IPS DF 6.9 (cell line): ENCODE results near the gene SDHB.

Experiments used
- DNase-seq: peaks from one replicate; pipeline ENCODE4 v3.0.0-alpha.2; 2013; ENCODE audit warnings: low read depth, low spot score
- H3K27ac ChIP-seq: one replicate; pipeline ENCODE4 v1.5.1; 2013; ENCODE audit warnings: low read length, control low read depth
- H3K27me3 ChIP-seq: 2 replicates; pipeline ENCODE4 v1.6.1; 2013; ENCODE audit warnings: mild to moderate bottlenecking, low read length; ENCODE audit not compliant: control insufficient read depth, insufficient read depth
- H3K36me3 ChIP-seq: 2 replicates; pipeline ENCODE4 v1.6.1; 2013; ENCODE audit warnings: low read length; ENCODE audit not compliant: control insufficient read depth, insufficient read depth
- H3K4me1 ChIP-seq: 2 replicates; pipeline ENCODE4 v1.6.1; 2013; ENCODE audit warnings: low read length; ENCODE audit not compliant: control insufficient read depth, insufficient read depth
- H3K4me3 ChIP-seq: 2 replicates; pipeline ENCODE4 v1.5.1; 2013; ENCODE audit warnings: mild to moderate bottlenecking, low read length
- H3K9me3 ChIP-seq: 2 replicates; pipeline ENCODE4 v1.6.1; 2013; ENCODE audit warnings: low read length, inconsistent platforms; ENCODE audit not compliant: control insufficient read depth, insufficient read depth
- WGBS: extraction: QIAGEN DNeasy Blood & Tissue Kit; methylation state at CpG from one replicate; pipeline ENCODE4 v1.1.7; 2013; ENCODE audit warnings: mixed read lengths, missing lambda C conversion rate; ENCODE audit not compliant: insufficient read length, insufficient coverage; 5-methylcytosine and 5-hydroxymethylcytosine counted together

SDHB gene

DNA sequence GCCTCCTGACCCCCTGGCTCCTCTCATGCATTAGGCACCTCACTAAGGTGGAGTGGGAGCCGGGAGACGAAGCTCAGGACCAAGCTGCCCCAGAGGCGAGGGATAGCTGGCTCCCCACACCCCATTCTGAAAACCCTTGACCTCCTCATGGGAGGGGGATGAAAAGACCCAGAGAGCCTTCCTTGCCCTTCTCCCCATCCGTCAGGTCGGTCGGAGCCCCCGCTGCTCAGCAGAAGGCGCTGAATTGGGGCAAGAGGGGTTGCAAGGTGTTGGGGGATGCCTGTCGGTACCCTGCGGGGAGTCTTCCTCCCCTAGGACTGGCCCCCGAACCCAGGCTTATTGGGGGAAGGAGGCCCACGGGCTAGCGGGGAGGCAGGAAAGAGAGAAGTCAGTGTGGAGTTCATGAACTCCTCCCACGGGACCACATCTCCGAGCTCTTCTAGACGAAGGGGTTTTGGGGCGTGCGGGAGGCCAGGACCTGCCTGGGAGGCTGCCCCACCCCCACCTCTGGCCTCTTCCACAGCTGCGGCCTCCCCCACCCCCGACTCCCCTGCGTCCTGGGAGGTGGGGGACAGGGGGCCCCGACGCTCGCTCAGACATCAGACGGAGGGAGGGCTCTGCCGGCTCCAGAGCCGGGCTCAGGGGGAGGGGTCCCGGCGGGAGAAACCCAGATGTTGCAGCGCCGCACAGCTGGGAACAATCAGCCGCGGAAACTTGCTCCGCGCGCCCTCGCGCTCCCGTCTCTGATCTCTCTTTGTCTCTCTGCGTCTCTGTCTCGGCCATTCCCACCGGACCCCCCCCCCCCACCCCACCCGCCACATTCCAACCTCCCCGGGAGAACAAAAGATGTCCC is 74.1 kb downstream of the SDHB start:
- Histone ChIP-seq H3K4me1 (peaks cover 15% of the 10 kb centered on the region), H3K9me3 (no peaks in the 10 kb centered on the region), H3K27ac (no peak overlapping the region), H3K4me3 (peak overlapping the region; percentile 68; the same call in 1 of the 2 replicates), H3K36me3 (peaks cover 20% of the 10 kb centered on the region), H3K27me3 (no peaks in the 10 kb centered on the region)
- no peak for DNase-seq
- no CpG with 5 or more reads among the region's 44 CpGs for WGBS

DNA sequence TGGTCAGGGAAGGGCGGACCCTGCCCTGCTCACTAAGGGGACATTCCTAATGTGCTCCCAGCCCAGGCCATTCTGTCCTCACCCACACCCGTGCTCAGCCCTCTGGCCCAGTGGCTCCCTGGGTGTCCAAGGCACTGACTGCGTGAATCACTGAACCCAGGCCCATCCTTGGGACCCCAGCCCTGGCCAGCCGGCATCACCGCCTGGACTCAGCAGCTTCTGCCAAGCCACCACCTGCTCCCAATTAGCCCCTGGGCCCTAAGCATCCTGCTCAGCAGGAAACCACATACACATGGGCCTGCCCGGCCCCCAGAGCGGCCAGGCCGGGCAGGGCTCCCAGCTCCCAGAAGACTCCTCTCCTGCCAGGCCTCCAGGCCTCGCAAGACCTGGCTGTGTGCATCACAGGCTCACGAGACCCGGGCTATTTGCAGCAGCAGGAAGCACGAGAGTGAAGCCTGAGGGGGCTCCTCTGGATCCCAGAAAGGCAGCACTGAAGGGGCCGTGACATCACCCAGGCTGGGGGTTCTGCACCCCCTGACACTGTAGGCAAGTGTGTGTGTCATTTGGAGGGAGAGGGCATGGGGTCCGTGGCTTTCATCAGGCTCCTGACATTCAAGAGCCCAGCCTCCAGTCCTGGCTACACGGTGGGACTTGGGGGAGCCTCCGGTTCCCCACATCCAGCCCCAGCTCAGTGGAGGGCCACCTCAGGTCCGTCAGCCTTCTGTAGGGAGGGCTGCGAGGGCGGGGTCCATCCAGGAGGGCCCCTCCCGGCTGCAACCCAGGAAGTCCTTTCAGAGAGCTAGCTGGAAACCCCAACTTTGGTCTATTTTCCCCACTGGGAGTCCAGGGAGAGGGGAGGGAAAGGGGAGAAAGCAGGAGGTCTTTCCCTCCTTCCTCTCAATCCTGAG is 75.0 kb downstream of the SDHB start:
- peaks cover 20% of the 10 kb centered on the region for H3K36me3 ChIP-seq
- no peaks in the 10 kb centered on the region for H3K9me3 ChIP-seq
- peaks cover 15% of the 10 kb centered on the region for H3K4me1 ChIP-seq
- peak overlapping the region; percentile 68; the same call in 1 of the 2 replicates for H3K4me3 ChIP-seq
- DNase-seq: no peak
- WGBS: no CpG with 5 or more reads among the region's 20 CpGs
- H3K27ac ChIP-seq: no peak overlapping the region
- no peaks in the 10 kb centered on the region for H3K27me3 ChIP-seq

DNA sequence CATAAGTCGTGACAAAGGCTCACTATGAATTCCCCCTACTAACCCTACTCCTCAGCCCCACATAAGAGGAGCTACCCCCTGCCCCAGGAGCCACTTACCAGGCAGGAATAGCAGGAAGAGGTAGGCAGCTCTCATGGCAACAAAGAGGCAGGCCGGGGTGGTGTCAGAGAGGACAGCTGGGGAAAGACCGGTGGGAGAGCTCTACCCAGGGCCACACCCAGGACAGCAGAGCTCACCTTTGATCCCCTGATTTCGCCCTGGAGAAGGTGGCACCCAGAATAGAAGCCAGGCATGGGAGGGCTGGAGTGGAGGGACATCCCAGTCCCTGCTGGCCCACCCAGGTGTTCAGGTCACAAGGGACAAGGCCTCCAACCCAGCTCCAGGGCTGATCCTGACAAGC is 75.7 kb downstream of the SDHB start:
- Histone ChIP-seq H3K4me3 (no peak overlapping the region), H3K27ac (no peak overlapping the region), H3K9me3 (no peaks in the 10 kb centered on the region), H3K27me3 (no peaks in the 10 kb centered on the region), H3K36me3 (peaks cover 23% of the 10 kb centered on the region), H3K4me1 (peaks cover 12% of the 10 kb centered on the region)
- no CpG with 5 or more reads among the region's 4 CpGs for WGBS
- no peak for DNase-seq

DNA sequence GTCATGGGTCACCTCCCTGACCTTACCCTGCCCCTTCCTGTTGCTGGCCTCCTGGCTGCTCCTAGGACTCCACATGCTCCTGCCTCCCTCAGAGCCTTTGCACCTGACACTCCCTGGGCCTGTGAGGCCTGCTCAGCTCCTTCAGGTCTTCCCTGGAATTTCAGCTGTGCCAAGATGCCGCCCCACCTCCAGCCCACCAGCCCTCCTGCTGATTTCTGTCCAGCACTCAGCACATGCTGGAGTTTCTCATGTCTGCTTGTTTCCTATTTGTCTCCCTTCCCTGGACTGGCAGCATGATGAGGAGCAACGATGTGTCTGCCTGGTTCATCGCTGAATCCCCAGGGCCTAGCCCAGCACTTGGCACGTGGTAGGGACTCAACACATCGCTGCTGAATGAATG is 76.5 kb downstream of the SDHB start:
- Histone ChIP-seq H3K27ac (no peak overlapping the region), H3K4me1 (peaks cover 12% of the 10 kb centered on the region), H3K4me3 (no peak overlapping the region), H3K27me3 (no peaks in the 10 kb centered on the region), H3K9me3 (no peaks in the 10 kb centered on the region), H3K36me3 (peaks cover 23% of the 10 kb centered on the region)
- DNase-seq: no peak
- no CpG with 5 or more reads among the region's 5 CpGs for WGBS

DNA sequence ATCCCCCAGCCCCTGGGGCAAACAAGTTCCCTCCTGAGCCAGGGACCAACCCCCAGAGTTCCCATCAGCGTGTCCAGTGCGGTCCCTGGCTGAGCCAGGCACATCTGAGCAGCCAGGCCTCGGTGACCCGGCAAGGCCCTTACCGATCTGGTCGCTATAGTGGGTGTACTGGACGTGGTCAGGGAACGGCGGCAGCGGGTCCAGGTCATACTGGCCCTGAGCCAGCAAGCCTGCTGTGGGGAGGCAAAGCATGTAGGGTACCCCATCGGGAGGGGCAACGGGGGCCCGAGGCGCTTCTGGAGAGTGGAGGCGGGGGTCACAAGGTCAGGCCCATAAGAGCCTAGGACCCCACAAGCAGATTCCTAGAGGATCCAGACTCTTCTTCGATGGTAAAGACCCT is 76.9 kb downstream of the SDHB start:
- Histone ChIP-seq H3K9me3 (no peaks in the 10 kb centered on the region), H3K27ac (no peak overlapping the region), H3K27me3 (no peaks in the 10 kb centered on the region), H3K4me1 (peaks cover 12% of the 10 kb centered on the region), H3K4me3 (no peak overlapping the region), H3K36me3 (peaks cover 23% of the 10 kb centered on the region)
- DNase-seq: no peak
- WGBS: no CpG with 5 or more reads among the region's 16 CpGs

DNA sequence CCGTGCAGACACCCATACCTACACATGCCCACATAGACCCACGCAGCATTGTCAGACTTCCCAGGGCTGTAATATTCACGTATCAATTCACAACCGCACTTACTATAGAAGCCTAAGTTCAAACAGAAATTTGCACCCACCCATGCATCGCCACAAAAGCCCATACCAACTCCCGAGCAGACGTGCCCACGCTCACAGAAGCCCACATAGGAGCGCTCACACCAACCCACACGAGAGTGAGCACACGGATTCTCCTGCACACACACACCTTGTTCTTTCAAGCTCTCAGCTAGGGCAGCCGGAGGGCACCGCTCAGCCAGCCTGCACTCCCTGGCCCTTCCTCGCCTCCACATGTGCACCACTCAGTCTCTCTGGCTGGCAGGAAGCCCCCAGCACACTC is 78.0 kb downstream of the SDHB start:
- H3K9me3 ChIP-seq: no peaks in the 10 kb centered on the region
- peaks cover 29% of the 10 kb centered on the region for H3K36me3 ChIP-seq
- no peaks in the 10 kb centered on the region for H3K27me3 ChIP-seq
- no peak overlapping the region for H3K27ac ChIP-seq
- DNase-seq: no peak
- 100% methylated on average over 3 of the region's 14 CpGs for WGBS
- H3K4me1 ChIP-seq: peaks cover 13% of the 10 kb centered on the region
- no peak overlapping the region for H3K4me3 ChIP-seq

DNA sequence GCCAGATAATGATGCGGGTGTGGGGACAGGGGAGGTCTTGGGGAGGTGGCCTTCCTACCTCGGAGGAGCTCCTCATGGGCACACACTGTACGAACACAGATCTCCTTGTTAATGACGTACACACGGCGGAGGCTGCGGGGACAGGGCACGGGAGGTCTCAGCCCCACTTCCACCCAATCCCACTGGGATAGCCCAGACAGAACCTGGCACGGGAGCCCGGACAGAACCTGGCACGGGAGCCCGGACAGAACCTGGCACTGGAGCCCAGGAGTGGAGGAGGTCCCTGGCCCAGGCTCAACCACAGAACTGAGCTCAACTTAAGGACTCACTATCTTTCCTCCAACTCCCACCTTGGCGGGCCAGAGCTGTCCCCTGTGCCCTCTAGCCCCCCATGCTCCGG is 78.6 kb downstream of the SDHB start:
- H3K9me3 ChIP-seq: no peaks in the 10 kb centered on the region
- H3K36me3 ChIP-seq: peaks cover 29% of the 10 kb centered on the region
- no peak overlapping the region for H3K4me3 ChIP-seq
- DNase-seq: no peak
- no peak overlapping the region for H3K27ac ChIP-seq
- H3K27me3 ChIP-seq: no peaks in the 10 kb centered on the region
- H3K4me1 ChIP-seq: peaks cover 13% of the 10 kb centered on the region
- no CpG with 5 or more reads among the region's 14 CpGs for WGBS

DNA sequence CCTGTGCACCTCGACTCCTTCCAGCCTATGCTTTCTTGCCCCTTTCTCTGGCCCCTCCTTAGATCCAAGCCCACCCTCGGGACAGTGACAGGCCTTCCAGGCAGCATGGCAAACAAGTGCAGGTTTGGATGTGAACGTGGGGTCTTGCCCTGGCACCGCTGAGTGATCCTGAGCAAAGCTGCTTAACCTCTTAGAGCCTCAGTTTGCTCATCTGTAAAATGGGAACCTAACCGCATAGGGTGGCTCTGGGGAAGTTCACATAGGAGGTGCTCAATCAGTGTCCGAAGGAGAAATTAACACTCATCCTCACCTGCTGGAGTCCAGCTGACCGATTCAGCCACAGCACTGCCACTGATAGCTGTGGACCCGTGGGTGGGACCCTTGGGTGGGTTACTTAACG is 80.6 kb downstream of the SDHB start:
- no peak for DNase-seq
- no CpG with 5 or more reads among the region's 9 CpGs for WGBS
- Histone ChIP-seq H3K4me3 (no peak overlapping the region), H3K36me3 (peaks cover 24% of the 10 kb centered on the region), H3K27me3 (no peaks in the 10 kb centered on the region), H3K9me3 (no peaks in the 10 kb centered on the region), H3K27ac (no peak overlapping the region), H3K4me1 (peaks cover 5% of the 10 kb centered on the region)

DNA sequence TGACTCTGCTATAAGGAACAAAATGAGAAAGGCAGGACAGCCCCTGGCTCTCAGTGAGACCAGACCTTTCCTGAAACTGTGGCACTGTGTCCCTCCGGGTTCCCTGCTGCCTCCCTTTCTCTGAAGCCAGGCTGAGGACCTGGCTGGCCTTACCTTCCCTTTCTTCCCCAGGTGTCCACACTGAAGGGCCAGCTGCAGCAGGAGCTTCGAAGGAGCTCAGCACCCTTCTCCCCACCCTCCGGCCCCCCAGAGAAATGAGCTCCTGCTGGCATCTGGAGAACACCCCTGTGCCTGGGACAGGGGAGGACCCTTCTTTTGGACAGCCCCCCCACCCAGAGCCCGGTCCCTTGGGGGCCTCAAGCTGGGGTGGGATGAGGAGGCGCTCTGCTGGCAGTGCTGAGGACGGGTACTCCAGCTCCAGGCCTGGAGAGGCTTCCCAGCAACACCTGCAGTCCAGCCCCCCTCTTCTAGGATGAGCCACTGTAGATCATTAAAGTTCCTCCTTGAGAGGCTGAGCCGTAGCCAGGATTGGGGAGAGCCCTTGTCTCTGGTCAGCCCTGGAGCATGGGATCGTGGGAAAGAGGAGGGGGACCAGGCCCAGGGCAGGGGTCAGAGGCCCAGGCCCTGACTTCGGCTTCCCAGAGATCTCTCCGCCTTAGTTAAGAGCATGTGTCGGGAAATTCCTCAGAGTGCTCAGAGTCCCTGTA is 81.5 kb downstream of the SDHB start:
- Histone ChIP-seq H3K36me3 (peaks cover 16% of the 10 kb centered on the region), H3K27me3 (no peaks in the 10 kb centered on the region), H3K27ac (no peak overlapping the region), H3K9me3 (no peaks in the 10 kb centered on the region), H3K4me3 (no peak overlapping the region), H3K4me1 (peaks cover 1% of the 10 kb centered on the region; the same call in 1 of the 2 replicates)
- no CpG with 5 or more reads among the region's 11 CpGs for WGBS
- no peak for DNase-seq
